ENCODE measurements around the gene CTNNA1.
A peak's percentile ranks its signal among the peaks of the same experiment; 100 is the strongest.

CTNNA1 gene

GRCh38 chr5:138803935-138804334 is 50.7 kb downstream of the CTNNA1 start (continued):
- no peak for TF ChIP-seq ZNF626 (tag by site-specific recombination; IDR thresholded peaks at IDR 0.05)
- TF ChIP-seq OVOL3 (tag by site-specific recombination; IDR thresholded peaks at IDR 0.05): no peak
- no peak for TF ChIP-seq ZNF398 (tag by site-specific recombination; IDR thresholded peaks at IDR 0.05)
- TF ChIP-seq FEZF1 (tag by site-specific recombination; IDR thresholded peaks at IDR 0.05): peak; percentile 82
- no peak for TF ChIP-seq ZNF645 (tag by site-specific recombination; IDR thresholded peaks at IDR 0.05)
- no peak for TF ChIP-seq ZSCAN4 (tag by site-specific recombination; IDR thresholded peaks at IDR 0.05)
- no peak for TF ChIP-seq ZBTB6 (tag by site-specific recombination; IDR thresholded peaks at IDR 0.05)

- ChIA-PET CTCF (interaction anchor here (0.6 to 2.7 kb wide), 2 partner anchors 15 to 200 kb away, joined by 3 to 16 read pairs; no protein-coding TSS in a partner anchor), POLR2A (no interaction called here)
- H3K27ac ChIP-seq (ENCODE audit: extremely low read depth, low read depth, low read length): no peak overlapping the region
- no peak overlapping the region for H3K4me3 ChIP-seq (ENCODE audit: low read depth, low read length)
- peaks cover 0 to 3% of the 10 kb centered on the region in 2 experiments; a peak in 2 of 3 replicates for H3K36me3 ChIP-seq (ENCODE audit: control insufficient read depth in 2 of 2, insufficient read depth in 1 of 2, low read length in 2 of 2)
- H3K4me1 ChIP-seq (ENCODE audit: control insufficient read depth, insufficient read depth, low read length): peaks cover 5% of the 10 kb centered on the region
- no peaks in the 10 kb centered on the region for H3K9me3 ChIP-seq (ENCODE audit: control insufficient read depth, insufficient read depth, low read depth, low read length)
- TF ChIP-seq ZNF792 (tag by site-specific recombination; IDR thresholded peaks at IDR 0.05) (no peak), GFI1B (tag by site-specific recombination; IDR thresholded peaks at IDR 0.05) (no peak), ZNF311 (tag by site-specific recombination; IDR thresholded peaks at IDR 0.05; ENCODE audit: borderline replicate concordance) (no peak), ZNF426 (tag by site-specific recombination; IDR thresholded peaks at IDR 0.05) (no peak), ZNF341 (tag by site-specific recombination; IDR thresholded peaks at IDR 0.05; ENCODE audit: low read depth) (no peak), ZNF449 (tag by site-specific recombination; IDR thresholded peaks at IDR 0.05) (no peak), MZF1 (tag by site-specific recombination; IDR thresholded peaks at IDR 0.05; ENCODE audit: borderline replicate concordance) (no peak), KLF7 (tag by site-specific recombination; IDR thresholded peaks at IDR 0.05; ENCODE audit: borderline replicate concordance) (no peak), BCL6B (tag by site-specific recombination; IDR thresholded peaks at IDR 0.05) (no peak), ZBTB21 (tag by site-specific recombination; IDR thresholded peaks at IDR 0.05) (no peak)
These were observed 51.9 kb downstream of the CTNNA1 start for GRCh38 chr5:138805096-138805495.

Data from HEK293 (cell line).